ENCODE results near the gene ACAP1.

Gene ACAP1

DNA sequence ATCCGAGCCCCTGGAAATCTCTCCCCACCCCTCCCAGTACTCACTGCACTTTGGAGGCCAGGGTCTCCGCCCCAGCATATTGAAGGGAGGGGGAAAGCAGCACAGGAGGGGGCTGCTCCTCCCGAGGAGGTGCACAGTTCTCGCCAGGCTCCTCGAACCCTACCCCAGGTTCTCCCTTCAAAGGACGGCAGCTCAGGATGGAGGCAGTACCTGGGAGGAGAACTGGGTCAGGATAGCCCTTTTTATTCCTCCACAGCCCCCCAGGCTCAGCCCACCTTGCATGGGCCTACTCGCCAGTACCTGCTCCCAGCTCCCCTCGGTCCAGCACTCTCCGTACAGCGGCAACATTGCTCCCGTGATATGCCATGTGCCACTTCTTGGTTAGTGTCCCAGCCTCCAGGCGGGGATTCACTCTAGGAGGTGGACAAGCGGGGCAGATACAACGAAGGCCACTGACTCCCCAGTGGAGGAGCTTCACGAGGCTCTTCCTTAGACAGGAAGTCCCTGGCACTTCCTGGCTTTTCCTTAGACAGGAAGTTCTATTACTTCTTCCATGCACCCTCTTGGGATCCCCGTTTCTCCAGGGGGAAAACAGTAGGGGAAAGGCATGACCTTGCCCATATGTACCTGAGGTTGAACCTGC is 19.0 kb upstream of the ACAP1 start:
- no peaks in the 10 kb centered on the region for H3K27me3 Mint-ChIP-seq
- peaks cover 97% of the 10 kb centered on the region for H3K36me3 Mint-ChIP-seq (ENCODE audit: low read depth)
- no peaks in the 10 kb centered on the region for H3K9me3 Mint-ChIP-seq
- no peak overlapping the region for H3K4me3 Mint-ChIP-seq
- intact Hi-C loops (cut with micrococcal nuclease): no loop called here
- peaks cover 44% of the 10 kb centered on the region for H3K4me1 Mint-ChIP-seq (ENCODE audit: low read depth)
- peak overlapping the region; percentile 31 for H3K27ac Mint-ChIP-seq

GRCh38 chr17:7318121-7318860 is 18.0 kb upstream of the ACAP1 start:
- Mint-ChIP-seq H3K36me3 (ENCODE audit: low read depth) (peaks cover 97% of the 10 kb centered on the region), H3K27me3 (no peaks in the 10 kb centered on the region), H3K27ac (peak overlapping the region; percentile 31), H3K4me3 (no peak overlapping the region), H3K4me1 (ENCODE audit: low read depth) (peaks cover 34% of the 10 kb centered on the region), H3K9me3 (no peaks in the 10 kb centered on the region)
- intact Hi-C loops (cut with micrococcal nuclease): no loop called here

DNA sequence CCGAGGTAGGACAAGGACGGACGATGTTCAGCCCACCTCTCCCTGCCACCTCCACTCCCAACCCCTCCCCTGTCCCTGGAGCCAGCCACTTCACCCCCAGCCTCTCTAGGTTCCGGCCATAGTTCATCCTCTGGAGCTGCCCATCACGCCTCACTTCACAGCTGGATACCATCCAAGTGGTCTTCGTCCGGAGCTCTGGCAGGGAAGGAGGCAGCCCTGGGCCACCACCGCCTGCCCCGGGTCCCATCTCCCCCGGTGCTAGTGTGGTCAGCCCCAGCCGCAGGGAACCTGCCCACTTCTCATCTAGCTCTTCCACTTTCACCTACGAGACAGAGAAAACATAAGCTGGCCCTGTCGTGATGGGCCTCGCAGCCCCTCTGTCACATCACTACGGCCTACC is 14.9 kb upstream of the ACAP1 start:
- Mint-ChIP-seq H3K9me3 (no peaks in the 10 kb centered on the region), H3K27ac (no peak overlapping the region)
- intact Hi-C loops (cut with micrococcal nuclease): no loop called here

GRCh38 chr17:7322520-7323194 is 13.7 kb upstream of the ACAP1 start:
- intact Hi-C loops (cut with micrococcal nuclease): no loop called here
- H3K27ac Mint-ChIP-seq: no peak overlapping the region
- H3K27me3 Mint-ChIP-seq: no peaks in the 10 kb centered on the region
- no peaks in the 10 kb centered on the region for H3K9me3 Mint-ChIP-seq
- peaks cover 100% of the 10 kb centered on the region for H3K36me3 Mint-ChIP-seq (ENCODE audit: low read depth)
- H3K4me3 Mint-ChIP-seq: no peak overlapping the region
- peaks cover 18% of the 10 kb centered on the region for H3K4me1 Mint-ChIP-seq (ENCODE audit: low read depth)

More for the DNA sequence above, 14.9 kb upstream of the ACAP1 start:
- Mint-ChIP-seq H3K36me3 (ENCODE audit: low read depth) (peaks cover 97% of the 10 kb centered on the region), H3K27me3 (no peaks in the 10 kb centered on the region), H3K4me3 (no peak overlapping the region), H3K4me1 (ENCODE audit: low read depth) (peaks cover 20% of the 10 kb centered on the region)

DNA sequence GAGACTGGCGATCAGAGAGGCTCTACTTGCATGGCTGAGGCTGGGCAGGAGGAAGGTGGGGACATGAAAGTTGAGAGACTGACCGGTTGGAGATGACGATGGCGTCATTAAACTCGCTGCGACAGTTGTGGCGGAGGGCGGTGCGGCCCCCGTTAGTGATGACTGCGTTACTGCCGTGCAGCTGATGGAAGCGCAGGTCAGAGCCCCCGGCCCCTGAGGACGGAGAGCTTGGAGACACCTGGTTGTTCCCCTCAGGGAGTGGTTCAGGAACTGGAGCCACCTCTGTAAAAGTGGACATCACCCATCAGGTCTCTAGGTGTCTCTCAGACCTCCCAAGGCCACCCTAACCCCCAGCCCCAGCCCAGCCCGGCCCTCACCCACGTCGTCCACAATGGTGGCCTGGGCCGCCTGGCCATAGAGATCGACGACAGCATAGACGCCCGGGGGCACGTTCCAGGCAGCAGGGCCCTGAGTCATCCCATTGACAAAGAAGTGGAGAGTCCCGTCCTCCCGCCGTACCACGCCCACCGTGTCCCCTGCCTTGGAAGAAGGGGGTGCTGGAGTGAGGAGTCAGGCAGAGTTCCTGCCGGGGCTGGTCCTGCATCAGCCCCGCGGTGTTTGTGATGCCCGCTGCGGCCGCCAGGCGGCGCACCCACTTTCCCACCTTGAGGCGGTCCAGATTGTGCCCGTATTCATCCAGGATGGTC is 12.4 kb upstream of the ACAP1 start:
- no peaks in the 10 kb centered on the region for H3K27me3 Mint-ChIP-seq
- H3K9me3 Mint-ChIP-seq: no peaks in the 10 kb centered on the region
- intact Hi-C loops (cut with micrococcal nuclease): no loop called here
- H3K4me3 Mint-ChIP-seq: no peak overlapping the region
- H3K36me3 Mint-ChIP-seq (ENCODE audit: low read depth): peaks cover 91% of the 10 kb centered on the region
- H3K4me1 Mint-ChIP-seq (ENCODE audit: low read depth): peaks cover 26% of the 10 kb centered on the region
- no peak overlapping the region for H3K27ac Mint-ChIP-seq

DNA sequence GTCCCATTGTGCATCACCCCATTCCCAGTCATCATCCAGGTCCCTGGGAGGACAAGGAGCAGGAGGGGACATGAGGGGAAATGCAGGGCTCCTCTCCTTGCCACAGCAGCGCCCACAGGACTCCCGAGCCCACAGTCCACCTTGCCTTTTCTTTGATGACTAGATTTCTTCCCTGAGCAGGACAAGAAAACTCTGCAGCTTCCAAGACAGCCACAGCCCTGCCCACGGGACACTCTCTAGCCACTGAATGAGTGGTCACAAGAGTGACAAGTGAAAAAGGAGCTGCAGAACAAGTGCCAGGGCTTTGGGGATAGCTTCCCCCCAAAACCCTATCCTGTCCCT is 11.9 kb upstream of the ACAP1 start:
- H3K4me1 Mint-ChIP-seq (ENCODE audit: low read depth): peaks cover 28% of the 10 kb centered on the region
- intact Hi-C loops (cut with micrococcal nuclease): no loop called here
- no peak overlapping the region for H3K27ac Mint-ChIP-seq
- no peak overlapping the region for H3K4me3 Mint-ChIP-seq
- H3K27me3 Mint-ChIP-seq: no peaks in the 10 kb centered on the region
- no peaks in the 10 kb centered on the region for H3K9me3 Mint-ChIP-seq
- H3K36me3 Mint-ChIP-seq (ENCODE audit: low read depth): peaks cover 91% of the 10 kb centered on the region

GRCh38 chr17:7325031-7325528 is 11.2 kb upstream of the ACAP1 start:
- no peaks in the 10 kb centered on the region for H3K27me3 Mint-ChIP-seq
- no peak overlapping the region for H3K4me3 Mint-ChIP-seq
- H3K9me3 Mint-ChIP-seq: no peaks in the 10 kb centered on the region
- peaks cover 86% of the 10 kb centered on the region for H3K36me3 Mint-ChIP-seq (ENCODE audit: low read depth)
- intact Hi-C loops (cut with micrococcal nuclease): no loop called here
- H3K4me1 Mint-ChIP-seq (ENCODE audit: low read depth): peaks cover 28% of the 10 kb centered on the region
- no peak overlapping the region for H3K27ac Mint-ChIP-seq

- H3K27me3 Mint-ChIP-seq: no peaks in the 10 kb centered on the region
- H3K4me1 Mint-ChIP-seq (ENCODE audit: low read depth): peaks cover 36% of the 10 kb centered on the region
- intact Hi-C loops (cut with micrococcal nuclease): no loop called here
- no peaks in the 10 kb centered on the region for H3K9me3 Mint-ChIP-seq
- H3K36me3 Mint-ChIP-seq (ENCODE audit: low read depth): peaks cover 75% of the 10 kb centered on the region
- no peak overlapping the region for H3K27ac Mint-ChIP-seq
- H3K4me3 Mint-ChIP-seq: no peak overlapping the region
Observed at GRCh38 chr17:7326186-7326585, 10.1 kb upstream of the ACAP1 start.

GRCh38 chr17:7327056-7327455 is 9.3 kb upstream of the ACAP1 start:
- Mint-ChIP-seq H3K4me1 (ENCODE audit: low read depth) (peaks cover 44% of the 10 kb centered on the region), H3K27ac (peak overlapping the region; percentile 98), H3K27me3 (no peaks in the 10 kb centered on the region), H3K9me3 (no peaks in the 10 kb centered on the region), H3K4me3 (no peak overlapping the region), H3K36me3 (ENCODE audit: low read depth) (peaks cover 66% of the 10 kb centered on the region)
- intact Hi-C loops (cut with micrococcal nuclease): no loop called here

GRCh38 chr17:7327501-7327900 is 8.8 kb upstream of the ACAP1 start:
- H3K9me3 Mint-ChIP-seq: no peaks in the 10 kb centered on the region
- peaks cover 62% of the 10 kb centered on the region for H3K36me3 Mint-ChIP-seq (ENCODE audit: low read depth)
- intact Hi-C loops (cut with micrococcal nuclease): no loop called here
- H3K4me3 Mint-ChIP-seq: no peak overlapping the region
- no peaks in the 10 kb centered on the region for H3K27me3 Mint-ChIP-seq
- H3K27ac Mint-ChIP-seq: peak overlapping the region; percentile 98
- peaks cover 49% of the 10 kb centered on the region for H3K4me1 Mint-ChIP-seq (ENCODE audit: low read depth)

GRCh38 chr17:7328009-7328408 is 8.3 kb upstream of the ACAP1 start:
- H3K27ac Mint-ChIP-seq: peak overlapping the region; percentile 98
- H3K9me3 Mint-ChIP-seq: no peaks in the 10 kb centered on the region
- H3K27me3 Mint-ChIP-seq: no peaks in the 10 kb centered on the region
- H3K4me1 Mint-ChIP-seq (ENCODE audit: low read depth): peaks cover 53% of the 10 kb centered on the region
- intact Hi-C loops (cut with micrococcal nuclease): no loop called here
- peaks cover 57% of the 10 kb centered on the region for H3K36me3 Mint-ChIP-seq (ENCODE audit: low read depth)
- peak overlapping the region; percentile 99 for H3K4me3 Mint-ChIP-seq

DNA sequence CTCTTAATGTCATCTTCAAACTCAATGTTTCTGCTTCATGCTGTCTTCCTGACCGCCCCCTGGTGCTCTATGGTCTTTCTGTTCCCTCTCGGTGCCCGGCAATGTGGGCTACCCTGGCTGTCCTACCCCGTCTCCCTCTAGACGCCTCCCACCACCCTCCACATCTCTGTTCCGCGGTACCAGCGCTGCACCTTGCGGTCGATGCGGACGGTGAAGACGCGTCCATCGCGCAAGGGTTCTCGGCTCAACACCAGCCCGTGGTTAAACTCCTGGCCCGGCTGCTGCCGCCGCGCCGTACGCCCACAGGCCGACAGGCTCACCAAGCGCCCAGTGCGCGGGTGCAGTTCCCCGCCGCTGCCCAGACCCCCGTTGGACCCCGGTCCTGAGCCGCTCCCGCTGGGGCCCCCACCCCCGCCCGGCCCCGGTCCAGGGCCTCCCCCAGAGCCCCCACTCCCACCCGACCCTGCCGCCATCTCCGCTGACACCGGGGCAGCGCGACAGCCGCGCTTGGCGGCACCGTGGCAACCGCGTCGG is 7.4 kb upstream of the ACAP1 start, which contains the start of gene NEURL4:
Gene NEURL4, minus strand, starts transcription at position 496 of the 534 bp plus-strand sequence. Its CDS starts 23 bp downstream, at position 473.
- H3K9me3 Mint-ChIP-seq: no peaks in the 10 kb centered on the region
- peaks cover 48% of the 10 kb centered on the region for H3K36me3 Mint-ChIP-seq (ENCODE audit: low read depth)
- intact Hi-C loops (cut with micrococcal nuclease): loop anchor here (1.0 kb wide), 1 partner anchor 21 kb away; no protein-coding TSS in a partner anchor
- H3K27me3 Mint-ChIP-seq: no peaks in the 10 kb centered on the region
- H3K4me3 Mint-ChIP-seq: peak within 1 kb of the TSS; percentile 99
- H3K4me1 Mint-ChIP-seq (ENCODE audit: low read depth): peaks cover 59% of the 10 kb centered on the region
- peak within 1 kb of the TSS; percentile 98 for H3K27ac Mint-ChIP-seq

DNA sequence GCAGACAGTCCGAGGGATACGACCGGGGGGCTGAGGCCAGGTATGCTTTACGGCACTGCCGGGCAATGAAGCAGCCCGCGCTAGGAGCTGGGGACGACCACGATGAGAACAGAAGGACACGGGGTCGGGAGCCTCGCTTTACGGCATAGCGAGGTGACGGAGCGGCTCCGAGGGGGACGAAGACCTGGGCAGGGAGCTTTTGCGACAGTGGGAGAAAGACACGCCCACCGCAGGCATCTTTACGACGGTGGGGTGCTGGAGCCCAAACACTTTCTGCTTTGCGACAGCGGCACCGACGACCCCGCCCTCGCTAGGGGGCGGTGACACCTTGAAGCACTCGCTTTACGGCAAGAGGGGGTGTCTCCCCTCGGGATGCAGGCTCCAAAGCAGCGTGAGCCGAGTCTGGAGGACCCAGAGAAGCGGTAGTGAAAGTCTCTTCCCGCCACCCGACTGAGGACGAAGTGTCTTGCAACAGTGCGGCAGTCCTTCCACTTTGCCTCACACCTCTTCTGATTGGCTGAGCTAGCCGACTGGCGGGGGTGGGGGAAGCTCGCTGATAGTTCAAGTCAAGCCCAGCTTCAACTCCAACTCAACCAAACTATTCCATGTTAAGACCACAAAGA is 6.8 kb upstream of the ACAP1 start:
- H3K9me3 Mint-ChIP-seq: no peaks in the 10 kb centered on the region
- peak overlapping the region; percentile 98 for H3K27ac Mint-ChIP-seq
- H3K4me3 Mint-ChIP-seq: peak overlapping the region; percentile 99
- intact Hi-C loops (cut with micrococcal nuclease): loop anchor here (1.0 kb wide), 1 partner anchor 21 kb away; no protein-coding TSS in a partner anchor
- H3K36me3 Mint-ChIP-seq (ENCODE audit: low read depth): peaks cover 42% of the 10 kb centered on the region
- no peaks in the 10 kb centered on the region for H3K27me3 Mint-ChIP-seq
- peaks cover 54% of the 10 kb centered on the region for H3K4me1 Mint-ChIP-seq (ENCODE audit: low read depth)

Measured in dendritic cell treated with granulocyte-macrophage colony-stimulating factor and Interleukin-4, amounts not matched to agents 40 ng/mL and 50 ng/mL, for 4 days (primary cell).